ENCODE measurements around the gene JMY.

DNA sequence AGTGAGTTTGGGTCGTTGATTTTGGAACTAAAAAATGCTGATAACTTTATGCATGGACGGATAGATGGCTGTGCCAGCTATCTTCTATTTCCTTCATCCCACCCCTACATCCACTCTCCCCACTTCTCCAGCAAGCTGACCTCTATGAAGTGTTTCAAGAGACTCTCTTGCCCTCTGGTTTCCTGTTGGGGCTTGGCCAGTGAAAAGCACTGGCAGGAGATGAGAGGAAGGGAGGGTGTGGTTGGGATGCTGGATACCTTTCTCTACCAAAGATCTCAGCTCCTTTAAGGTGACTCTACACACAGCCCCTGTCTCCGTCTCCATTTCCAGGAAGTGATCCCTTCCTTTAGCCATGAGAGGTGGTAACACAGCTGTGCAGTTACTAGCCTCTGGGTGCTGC lies 30.0 kb upstream of the JMY start:
- no peak for TF ChIP-seq EZH2 (IDR thresholded peaks at IDR 0.05; ENCODE audit: low read depth, low read length, severe bottlenecking)
- TF ChIP-seq CEBPB (IDR thresholded peaks at IDR 0.05; ENCODE audit: low read depth, low read length) = no peak
- TF ChIP-seq, protein P1, sequence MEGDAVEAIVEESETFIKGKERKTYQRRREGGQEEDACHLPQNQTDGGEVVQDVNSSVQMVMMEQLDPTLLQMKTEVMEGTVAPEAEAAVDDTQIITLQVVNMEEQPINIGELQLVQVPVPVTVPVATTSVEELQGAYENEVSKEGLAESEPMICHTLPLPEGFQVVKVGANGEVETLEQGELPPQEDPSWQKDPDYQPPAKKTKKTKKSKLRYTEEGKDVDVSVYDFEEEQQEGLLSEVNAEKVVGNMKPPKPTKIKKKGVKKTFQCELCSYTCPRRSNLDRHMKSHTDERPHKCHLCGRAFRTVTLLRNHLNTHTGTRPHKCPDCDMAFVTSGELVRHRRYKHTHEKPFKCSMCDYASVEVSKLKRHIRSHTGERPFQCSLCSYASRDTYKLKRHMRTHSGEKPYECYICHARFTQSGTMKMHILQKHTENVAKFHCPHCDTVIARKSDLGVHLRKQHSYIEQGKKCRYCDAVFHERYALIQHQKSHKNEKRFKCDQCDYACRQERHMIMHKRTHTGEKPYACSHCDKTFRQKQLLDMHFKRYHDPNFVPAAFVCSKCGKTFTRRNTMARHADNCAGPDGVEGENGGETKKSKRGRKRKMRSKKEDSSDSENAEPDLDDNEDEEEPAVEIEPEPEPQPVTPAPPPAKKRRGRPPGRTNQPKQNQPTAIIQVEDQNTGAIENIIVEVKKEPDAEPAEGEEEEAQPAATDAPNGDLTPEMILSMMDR (IDR thresholded peaks at IDR 0.05; ENCODE audit: control extremely low read depth in 1 of 3, insufficient read depth in 1 of 3, low read depth in 1 of 3, low read length in 3 of 3) = no peak
- no peak for TF ChIP-seq RFX5 (IDR thresholded peaks at IDR 0.05; ENCODE audit: borderline replicate concordance, low read depth, low read length)
- TF ChIP-seq MAFK (IDR thresholded peaks at IDR 0.05; ENCODE audit: low read depth, low read length) = no peak
- TF ChIP-seq POLR2A (IDR thresholded peaks at IDR 0.05; ENCODE audit: control extremely low read depth in 1 of 2, low read depth in 2 of 2, low read length in 2 of 2) = no peak
- TF ChIP-seq SIN3A (conservative IDR thresholded peaks at IDR 0.05 in 1 of 2, IDR thresholded peaks at IDR 0.05 in 1 of 2; ENCODE audit: low read depth in 1 of 2, low read length in 2 of 2) = no peak
- no peak for TF ChIP-seq TAF1 (IDR thresholded peaks at IDR 0.05; ENCODE audit: low read depth, low read length)
- TF ChIP-seq, protein P2, sequence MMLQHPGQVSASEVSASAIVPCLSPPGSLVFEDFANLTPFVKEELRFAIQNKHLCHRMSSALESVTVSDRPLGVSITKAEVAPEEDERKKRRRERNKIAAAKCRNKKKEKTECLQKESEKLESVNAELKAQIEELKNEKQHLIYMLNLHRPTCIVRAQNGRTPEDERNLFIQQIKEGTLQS (IDR thresholded peaks at IDR 0.05; ENCODE audit: insufficient read depth, low read depth, low read length) = no peak
- no peak for TF ChIP-seq CREB1 (IDR thresholded peaks at IDR 0.05)
- no peak for TF ChIP-seq TEAD4 (IDR thresholded peaks at IDR 0.05; ENCODE audit: low read depth, low read length)
